Measurements from ENCODE around the gene MDM2.

- no peak for TF ChIP-seq POLR2A (IDR thresholded peaks at IDR 0.05)
- TF ChIP-seq CTCF (IDR thresholded peaks at IDR 0.05) = no peak
Measured at GRCh38 chr12:68853396-68854077, 45.6 kb downstream of the MDM2 start.

All from heart left ventricle (tissue), 13 donors.